ENCODE results near the gene PCF11. TPM values are rescaled to one million over a fixed set of nuclear protein-coding genes. Genes with fewer than 3 reads are reported as not detected.

The PCF11 gene
- total RNA-seq, 1 donor from 2014 or later: 39.7 TPM

DNA sequence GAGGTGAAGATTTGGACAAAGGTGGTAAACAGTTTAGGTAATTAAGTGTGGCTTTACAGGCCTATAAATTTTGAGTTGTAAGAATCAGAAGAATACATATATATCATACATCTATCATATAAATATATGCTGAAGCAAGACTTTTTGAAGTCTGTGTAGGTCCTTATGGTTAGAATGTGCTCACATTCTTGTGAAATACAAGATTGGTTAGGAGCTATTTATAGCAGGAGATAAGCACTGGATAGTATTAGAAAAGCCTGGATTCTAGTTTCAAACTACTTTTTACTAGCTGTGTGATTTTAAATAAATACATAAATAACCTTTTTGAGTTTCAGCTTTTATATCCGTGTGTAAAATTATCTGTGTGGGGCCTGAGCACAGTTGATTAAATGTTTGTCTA is 78.9 kb downstream of the PCF11 start:
- no peak for DNase-seq (ENCODE audit: low spot score)
- Mint-ChIP-seq H3K36me3 (ENCODE audit: low read depth) (peaks cover 11% of the 10 kb centered on the region), H3K9me3 (ENCODE audit: low read depth) (no peaks in the 10 kb centered on the region), H3K27ac (ENCODE audit: unreplicated experiment) (no peak overlapping the region), H3K4me3 (ENCODE audit: unreplicated experiment) (no peak overlapping the region), H3K27me3 (ENCODE audit: low read depth) (no peaks in the 10 kb centered on the region), H3K4me1 (ENCODE audit: low read depth) (peaks cover 9% of the 10 kb centered on the region)
- TF ChIP-seq, protein P1, sequence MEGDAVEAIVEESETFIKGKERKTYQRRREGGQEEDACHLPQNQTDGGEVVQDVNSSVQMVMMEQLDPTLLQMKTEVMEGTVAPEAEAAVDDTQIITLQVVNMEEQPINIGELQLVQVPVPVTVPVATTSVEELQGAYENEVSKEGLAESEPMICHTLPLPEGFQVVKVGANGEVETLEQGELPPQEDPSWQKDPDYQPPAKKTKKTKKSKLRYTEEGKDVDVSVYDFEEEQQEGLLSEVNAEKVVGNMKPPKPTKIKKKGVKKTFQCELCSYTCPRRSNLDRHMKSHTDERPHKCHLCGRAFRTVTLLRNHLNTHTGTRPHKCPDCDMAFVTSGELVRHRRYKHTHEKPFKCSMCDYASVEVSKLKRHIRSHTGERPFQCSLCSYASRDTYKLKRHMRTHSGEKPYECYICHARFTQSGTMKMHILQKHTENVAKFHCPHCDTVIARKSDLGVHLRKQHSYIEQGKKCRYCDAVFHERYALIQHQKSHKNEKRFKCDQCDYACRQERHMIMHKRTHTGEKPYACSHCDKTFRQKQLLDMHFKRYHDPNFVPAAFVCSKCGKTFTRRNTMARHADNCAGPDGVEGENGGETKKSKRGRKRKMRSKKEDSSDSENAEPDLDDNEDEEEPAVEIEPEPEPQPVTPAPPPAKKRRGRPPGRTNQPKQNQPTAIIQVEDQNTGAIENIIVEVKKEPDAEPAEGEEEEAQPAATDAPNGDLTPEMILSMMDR (IDR thresholded peaks at IDR 0.05): no peak

Other genes starting within 250 kb of the PCF11 start
- 52.6 to 55.2 TPM (median 54.0 TPM) in 3 replicates for gene RAB30, start 85.2 kb upstream of the PCF11 start, total RNA-seq
- 10.4 to 12.9 TPM (median 11.4 TPM) in 3 replicates for gene ANKRD42, start 36.6 kb downstream of the PCF11 start, total RNA-seq
- 37.7 to 55.3 TPM (median 38.7 TPM) in 3 replicates for gene CCDC90B, start 129.2 kb downstream of the PCF11 start, total RNA-seq